Upper lobe of right lung (tissue), 1 donor: ENCODE data around the gene RPRD1B. TPM values are rescaled to one million over a fixed set of nuclear protein-coding genes. Genes with fewer than 3 reads are reported as not detected.

Experiments
- ATAC-seq: fragments of 200-7000 bp; cut with Tn5 transposase; one replicate; pipeline ENCODE4 v1.9.1; 2020; ENCODE audit warnings: mild to moderate bottlenecking, moderate library complexity
- DNase-seq: peaks from one replicate; pipeline ENCODE4 v3.0.0-alpha.2; 2020
- H3K27ac ChIP-seq: fragments of 200-600 bp; one replicate; pipeline ENCODE4 v1.8.0; 2022
- H3K27me3 ChIP-seq: fragments of 200-600 bp; one replicate; pipeline ENCODE4 v1.8.0; 2022; ENCODE audit warnings: mild to moderate bottlenecking
- H3K36me3 ChIP-seq: fragments of 200-600 bp; one replicate; pipeline ENCODE4 v1.8.0; 2022
- H3K4me1 ChIP-seq: fragments of 200-600 bp; one replicate; pipeline ENCODE4 v1.8.0; 2022
- H3K4me3 ChIP-seq: fragments of 200-600 bp; one replicate; pipeline ENCODE4 v1.8.0; 2022; ENCODE audit warnings: mild to moderate bottlenecking
- H3K9me3 ChIP-seq: fragments of 200-600 bp; one replicate; pipeline ENCODE4 v1.8.0; 2022
- intact Hi-C: fragments of 100-400 bp; cut with DNase I; formaldehyde crosslinking; loops from one replicate; pipeline ENCODE4 v1.11.0; 2022
- total RNA-seq: library from RNA; stranded (reverse); fragmentation: NEBNext Ultra II Directional; extraction: Animal tissue kit (Norgen Biotek cat#: 25700); gene quantifications from one replicate; pipeline ENCODE4 v1.2.1, GENCODE V29; 2021
- TF ChIP-seq, protein P1 (sequence below): fragments of 200-600 bp; IDR thresholded peaks from one replicate; pipeline ENCODE4 v1.8.0; 2022; ENCODE audit warnings: antibody characterized with exemption
- donor health status: DM: no; HTN: yes; CAD: no; lungs with severe emphysema.

RPRD1B gene
- total RNA-seq, 1 donor from 2014 or later, result 33.1 TPM

DNA sequence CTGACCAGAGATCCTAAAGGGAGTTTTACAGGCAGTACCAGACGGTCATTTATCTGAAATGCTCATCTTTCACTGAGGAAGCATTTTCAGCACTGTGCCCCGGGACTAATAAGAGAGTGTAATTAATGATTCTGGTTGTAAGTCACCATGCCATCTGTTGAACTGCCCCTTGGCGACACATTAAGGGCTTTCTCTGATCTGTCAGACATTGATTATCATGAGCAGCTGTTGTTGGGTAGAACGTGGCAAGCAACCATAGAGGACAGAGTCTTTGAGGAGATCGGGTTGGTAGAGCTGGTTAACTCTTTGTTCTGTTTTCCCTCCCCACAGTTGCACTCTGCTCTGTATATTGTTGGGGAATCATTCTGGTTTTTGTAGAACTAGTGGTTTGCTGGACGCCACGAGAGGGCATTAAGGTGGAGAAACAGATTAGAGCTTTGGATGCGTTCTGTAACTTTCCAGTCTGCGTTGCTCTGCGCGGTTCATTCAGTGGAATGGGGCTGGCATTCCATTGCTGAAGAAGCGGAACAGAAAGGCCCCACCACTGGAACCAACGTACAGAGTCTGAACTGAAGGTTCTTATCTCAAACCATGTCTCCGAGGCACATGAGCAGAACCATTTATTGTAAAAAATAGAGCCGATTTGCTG is 34.3 kb downstream of the RPRD1B start:
- no peak for ATAC-seq
- DNase-seq, result no peak
- no peaks in the 10 kb centered on the region for H3K27me3 ChIP-seq
- TF ChIP-seq, protein P1, sequence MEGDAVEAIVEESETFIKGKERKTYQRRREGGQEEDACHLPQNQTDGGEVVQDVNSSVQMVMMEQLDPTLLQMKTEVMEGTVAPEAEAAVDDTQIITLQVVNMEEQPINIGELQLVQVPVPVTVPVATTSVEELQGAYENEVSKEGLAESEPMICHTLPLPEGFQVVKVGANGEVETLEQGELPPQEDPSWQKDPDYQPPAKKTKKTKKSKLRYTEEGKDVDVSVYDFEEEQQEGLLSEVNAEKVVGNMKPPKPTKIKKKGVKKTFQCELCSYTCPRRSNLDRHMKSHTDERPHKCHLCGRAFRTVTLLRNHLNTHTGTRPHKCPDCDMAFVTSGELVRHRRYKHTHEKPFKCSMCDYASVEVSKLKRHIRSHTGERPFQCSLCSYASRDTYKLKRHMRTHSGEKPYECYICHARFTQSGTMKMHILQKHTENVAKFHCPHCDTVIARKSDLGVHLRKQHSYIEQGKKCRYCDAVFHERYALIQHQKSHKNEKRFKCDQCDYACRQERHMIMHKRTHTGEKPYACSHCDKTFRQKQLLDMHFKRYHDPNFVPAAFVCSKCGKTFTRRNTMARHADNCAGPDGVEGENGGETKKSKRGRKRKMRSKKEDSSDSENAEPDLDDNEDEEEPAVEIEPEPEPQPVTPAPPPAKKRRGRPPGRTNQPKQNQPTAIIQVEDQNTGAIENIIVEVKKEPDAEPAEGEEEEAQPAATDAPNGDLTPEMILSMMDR, result no peak
- no peak overlapping the region for H3K4me3 ChIP-seq
- H3K36me3 ChIP-seq, result peaks cover 92% of the 10 kb centered on the region
- H3K27ac ChIP-seq, result no peak overlapping the region
- H3K9me3 ChIP-seq, result no peaks in the 10 kb centered on the region
- intact Hi-C loops, result no loop called here
- H3K4me1 ChIP-seq, result no peaks in the 10 kb centered on the region

DNA sequence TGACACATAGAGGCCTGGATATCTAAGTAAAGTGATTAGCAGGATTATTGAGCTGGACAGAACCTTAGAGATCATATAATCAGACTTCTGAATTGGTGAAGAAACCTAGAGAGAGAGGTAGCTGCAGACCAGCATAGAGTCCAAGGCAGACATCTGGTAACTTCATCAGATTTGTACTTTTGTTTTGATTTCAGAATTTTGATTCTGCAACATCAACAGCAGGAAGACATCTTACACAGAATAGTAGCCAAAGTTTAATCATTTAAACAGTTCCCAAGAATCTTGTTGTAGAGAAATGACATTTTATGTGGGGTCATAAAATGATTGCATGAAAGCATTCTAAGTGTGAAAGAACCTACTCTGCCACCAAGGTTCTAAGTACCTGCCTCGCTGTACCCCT is 39.4 kb downstream of the RPRD1B start:
- TF ChIP-seq, protein P1, result no peak
- H3K4me1 ChIP-seq, result peaks cover 29% of the 10 kb centered on the region
- peaks cover 52% of the 10 kb centered on the region for H3K36me3 ChIP-seq
- intact Hi-C loops, result loop anchor here (10.0 kb wide), 1 partner anchor 52 kb away; no protein-coding TSS in a partner anchor
- H3K4me3 ChIP-seq, result no peak overlapping the region
- peak overlapping the region; percentile 25 for H3K27ac ChIP-seq
- H3K9me3 ChIP-seq, result no peaks in the 10 kb centered on the region
- ATAC-seq, result no peak
- DNase-seq, result no peak
- H3K27me3 ChIP-seq, result no peaks in the 10 kb centered on the region

DNA sequence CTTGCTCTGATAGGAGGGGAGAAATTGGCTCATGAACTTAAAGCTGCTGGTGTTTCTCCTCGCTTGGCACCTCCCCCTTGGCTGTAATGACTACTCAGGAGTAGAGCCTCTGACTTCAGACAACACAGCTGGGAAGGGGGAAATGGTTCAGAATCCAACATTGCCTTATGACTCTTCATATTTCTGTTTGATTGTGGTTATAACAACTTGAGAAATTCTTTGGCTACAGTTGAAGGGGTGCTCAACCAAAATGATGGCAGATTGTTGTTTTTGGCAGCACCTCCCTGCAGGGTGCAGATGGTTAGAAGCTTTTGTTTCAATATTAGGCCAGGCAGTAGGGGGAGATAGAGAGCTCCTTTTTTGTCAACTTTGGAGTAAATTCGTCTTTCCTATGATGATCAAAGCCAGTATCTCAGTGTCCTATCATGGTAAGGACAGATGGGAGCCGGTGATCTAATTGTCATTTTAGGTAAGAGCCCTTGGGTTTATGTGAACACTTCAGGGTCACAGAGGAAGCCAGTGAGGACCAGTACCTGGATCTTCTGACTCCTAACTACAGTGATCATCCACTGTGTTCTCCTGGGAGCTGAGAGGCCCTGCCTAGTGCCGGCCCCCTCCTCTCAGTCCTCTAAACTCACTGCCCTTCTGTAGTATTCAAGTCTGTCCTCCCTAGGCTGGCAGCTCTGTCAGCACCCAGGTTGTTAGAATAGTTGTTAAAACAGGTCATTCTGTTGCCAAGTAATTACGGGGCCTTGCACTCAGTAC is 39.9 kb downstream of the RPRD1B start:
- Histone ChIP-seq H3K27ac (peak overlapping the region; percentile 63), H3K9me3 (no peaks in the 10 kb centered on the region), H3K27me3 (no peaks in the 10 kb centered on the region), H3K4me3 (no peak overlapping the region), H3K4me1 (peaks cover 29% of the 10 kb centered on the region), H3K36me3 (peaks cover 46% of the 10 kb centered on the region)
- TF ChIP-seq, protein P1, result peak; percentile 73
- ATAC-seq (peak; percentile 91), DNase-seq (no peak)
- intact Hi-C loops, result loop anchor here (10.0 kb wide), 1 partner anchor 51 kb away; no protein-coding TSS in a partner anchor

DNA sequence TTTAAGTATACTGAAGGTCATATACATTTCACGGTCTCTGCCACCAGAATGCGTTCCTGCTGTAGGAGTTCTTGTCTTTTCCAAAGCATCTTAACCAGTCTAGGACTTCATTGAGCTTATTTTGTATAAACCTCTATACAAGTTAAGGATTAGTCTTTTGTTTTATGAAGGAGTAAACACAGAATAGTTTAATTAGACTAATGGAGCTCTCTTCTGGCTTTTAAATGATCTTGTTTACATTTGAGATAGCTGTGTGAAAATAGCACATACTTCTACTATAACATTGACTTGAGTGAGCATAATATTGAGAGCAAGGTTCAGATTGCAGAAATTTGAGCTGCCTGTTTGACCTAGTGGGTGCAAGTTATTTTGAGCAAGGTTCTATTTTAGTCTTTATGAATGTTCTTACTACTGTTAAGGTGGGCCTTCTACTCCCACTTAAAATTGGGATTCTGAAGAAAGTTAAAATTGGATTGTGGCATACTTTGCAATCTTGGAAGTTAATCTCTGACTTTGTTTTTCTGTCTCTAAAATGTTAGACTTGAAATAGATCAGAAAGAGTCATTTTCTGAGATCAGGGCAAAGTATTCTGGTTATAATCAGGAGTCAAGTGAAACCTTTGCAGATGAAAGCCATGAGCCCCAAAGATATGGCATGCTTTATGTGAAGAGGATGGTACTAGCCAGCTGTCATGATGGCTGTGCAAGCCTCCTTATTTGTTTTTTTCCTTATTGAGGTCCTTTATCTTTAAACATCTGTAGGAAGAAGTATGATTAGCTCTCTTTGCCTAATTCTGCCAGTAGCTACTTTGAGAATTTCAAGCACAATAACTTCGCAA is 41.8 kb downstream of the RPRD1B start:
- Histone ChIP-seq H3K4me3 (no peak overlapping the region), H3K27me3 (no peaks in the 10 kb centered on the region), H3K36me3 (peaks cover 36% of the 10 kb centered on the region), H3K27ac (peak overlapping the region; percentile 44), H3K9me3 (no peaks in the 10 kb centered on the region), H3K4me1 (peaks cover 29% of the 10 kb centered on the region)
- no peak for ATAC-seq
- DNase-seq, result no peak
- intact Hi-C loops, result loop anchor here (5.0 to 10.0 kb wide), 2 partner anchors 49 to 87 kb away; no protein-coding TSS in a partner anchor
- TF ChIP-seq, protein P1, result no peak

DNA sequence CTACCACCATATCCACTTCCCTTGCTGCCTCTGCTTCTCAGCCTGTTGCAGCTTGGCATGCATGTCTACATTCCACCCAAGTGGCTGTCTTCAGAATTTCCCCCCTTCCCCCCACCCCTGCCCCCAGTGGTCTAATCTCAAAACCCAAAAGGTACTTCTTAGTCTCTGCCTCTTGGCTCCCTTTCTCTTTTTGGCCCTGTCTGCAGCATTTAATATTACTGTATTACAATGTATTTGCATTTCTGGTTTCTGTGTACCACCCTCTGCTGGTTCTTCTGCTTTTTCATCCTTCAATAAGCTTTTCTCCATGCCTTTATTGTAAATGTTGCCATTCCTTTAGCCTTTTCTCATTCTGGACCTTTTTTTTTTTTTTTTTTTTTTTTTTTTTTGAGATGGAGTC is 43.0 kb downstream of the RPRD1B start:
- peaks cover 29% of the 10 kb centered on the region for H3K4me1 ChIP-seq
- TF ChIP-seq, protein P1, result no peak
- H3K27me3 ChIP-seq, result no peaks in the 10 kb centered on the region
- intact Hi-C loops, result loop anchor here (5.0 to 10.0 kb wide), 2 partner anchors 48 to 86 kb away; no protein-coding TSS in a partner anchor
- DNase-seq, result no peak
- no peak for ATAC-seq
- H3K9me3 ChIP-seq, result no peaks in the 10 kb centered on the region
- peak overlapping the region; percentile 44 for H3K27ac ChIP-seq
- H3K4me3 ChIP-seq, result no peak overlapping the region
- peaks cover 26% of the 10 kb centered on the region for H3K36me3 ChIP-seq
